Transverse colon (tissue), 4 donors: ENCODE data around the gene EIF5AL1. TPM values are rescaled to one million over a fixed set of nuclear protein-coding genes. Genes with fewer than 3 reads are reported as not detected.

Experiments used
- DNase-seq: peaks from one replicate; pipeline ENCODE4 v3.0.0-alpha.2; 2019
- H3K27ac ChIP-seq, 4 donors: fragments of 200-600 bp; sonication (generic); 2 replicates each; pipeline ENCODE4 v1.5.1; 2016 to 2018; ENCODE audit warnings: inconsistent platforms in 4 of 4
- H3K27me3 ChIP-seq: fragments of 200-600 bp; sonication (generic); 2 replicates; pipeline ENCODE4 v1.5.1; 2017; ENCODE audit warnings: inconsistent platforms
- H3K36me3 ChIP-seq, 4 donors: fragments of 200-600 bp; sonication (generic); 2 replicates each; pipeline ENCODE4 v1.5.1; 2017 to 2019; ENCODE audit warnings: inconsistent platforms in 4 of 4
- H3K4me1 ChIP-seq, 4 donors: fragments of 200-600 bp; sonication (generic); 2 replicates each; pipeline ENCODE4 v1.5.1; 2017 to 2020; ENCODE audit warnings: inconsistent platforms in 4 of 4
- H3K4me3 ChIP-seq, 4 donors: fragments of 200-600 bp; sonication (generic); 1 replicate in 1 of 4; 2 replicates in 3 of 4; pipeline versions ENCODE4 v1.5.1 to v1.6.1; 2017 to 2019; ENCODE audit warnings: inconsistent platforms in 4 of 4
- H3K9me3 ChIP-seq, 2 donors: fragments of 200-600 bp; sonication (generic); 2 replicates each; pipeline ENCODE4 v1.5.1; 2017 to 2019; ENCODE audit warnings: inconsistent platforms in 2 of 2
- EP300 ChIP-seq: sonication (generic); formaldehyde crosslinking; IDR thresholded peaks from one replicate; pipeline ENCODE4 v1.6.1; 2017; ENCODE audit warnings: antibody characterized with exemption, low read depth
- POLR2A ChIP-seq: fragments of 450-650 bp; IDR thresholded peaks from one replicate; pipeline ENCODE4 v1.6.1; 2016; ENCODE audit warnings: antibody characterized with exemption, mild to moderate bottlenecking, moderate library complexity
- POLR2AphosphoS5 ChIP-seq, 3 donors: sonication (generic); formaldehyde crosslinking; IDR thresholded peaks; one replicate each; pipeline ENCODE4 v1.6.1; 2016; ENCODE audit warnings: antibody characterized with exemption in 3 of 3
- WGBS, 2 donors: methylation state at CpG; one replicate each; pipeline ENCODE4 v1.1.5; 2018; ENCODE audit warnings: low coverage in 1 of 2; 5-methylcytosine and 5-hydroxymethylcytosine counted together
- in situ Hi-C, 4 donors: fragments of 200-750 bp; cut with MboI; loops; one replicate each; pipeline versions ENCODE4 v1.15.0 to v1.15.1; 2017; ENCODE audit warnings: low sequenced_read_pairs in 3 of 4, low pct_ligation_motif_present in 1 of 4, low pct_unique_long_range_greater_than_20kb in 1 of 4
- intact Hi-C: fragments of 100-400 bp; cut with DNase I; formaldehyde crosslinking; loops from one replicate; pipeline ENCODE4 v1.15.1; 2023; ENCODE audit warnings: low total_unique reads
- small RNA-seq, 4 donors: library from RNA; depleted of rRNA; stranded (forward); fragments of <200 nt; gene quantifications; one replicate each; pipeline ENCODE3, GENCODE V24; 2016
- total RNA-seq, 4 donors: library from RNA; depleted of rRNA; stranded (reverse); fragments of >200 nt; gene quantifications; one replicate each; pipeline ENCODE4 v1.1.0, GENCODE V29; 2016
- TF ChIP-seq, protein P1 (sequence below), 5 experiments: fragments of 200-600 bp in 3 of 5; fragments of 450-650 bp in 2 of 5; sonication (generic) in 3 of 5; IDR thresholded peaks; 1 replicate in 2 of 5; 2 replicates in 3 of 5; pipeline ENCODE4 v1.5.1; 2016 to 2017; ENCODE audit warnings: antibody characterized with exemption in 5 of 5, inconsistent platforms in 3 of 5, mild to moderate bottlenecking in 2 of 5, moderate library complexity in 1 of 5

EIF5AL1 gene
- total RNA-seq, 4 donors from 2014 or later: 0.16 to 0.27 TPM; not detected in 2

DNA sequence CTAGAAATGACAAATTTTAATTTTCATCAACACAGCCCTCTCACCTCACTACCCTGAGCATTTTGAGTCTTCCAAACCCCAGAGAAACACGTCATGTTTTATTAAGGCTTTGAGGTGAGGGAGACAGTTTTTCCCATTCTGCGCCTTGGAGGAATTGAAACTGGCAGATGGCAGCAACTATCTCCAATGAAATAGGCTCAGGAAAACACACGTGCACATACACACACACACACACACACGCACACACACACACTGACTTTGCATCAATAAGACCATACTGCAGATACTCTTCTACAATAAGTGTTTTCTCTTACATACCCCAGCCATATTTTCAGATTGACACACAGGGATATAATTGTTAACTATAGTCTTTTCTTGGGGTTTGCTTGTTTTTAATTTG lies 51.1 kb downstream of the EIF5AL1 start:
- intact Hi-C loops (no loop called here), in situ Hi-C loops (loop anchor here in 3 of 4 donors (25.0 kb wide), 2 partner anchors 374 to 699 kb away; partner anchors contain the start of gene SFTPD (in 3 of the 3))
- Histone ChIP-seq H3K27me3 (peaks cover 7% of the 10 kb centered on the region), H3K36me3 (no peaks in the 10 kb centered on the region), H3K4me3 (no peak overlapping the region), H3K27ac (no peak overlapping the region), H3K4me1 (peaks cover 0 to 18% (median 8%) of the 10 kb centered on the region in 4 donors), H3K9me3 (no peaks in the 10 kb centered on the region)
- no peak for TF ChIP-seq POLR2A
- no peak for TF ChIP-seq EP300
- no peak for TF ChIP-seq POLR2AphosphoS5 (IDR thresholded peaks at IDR 0.05)
- TF ChIP-seq, protein P1, sequence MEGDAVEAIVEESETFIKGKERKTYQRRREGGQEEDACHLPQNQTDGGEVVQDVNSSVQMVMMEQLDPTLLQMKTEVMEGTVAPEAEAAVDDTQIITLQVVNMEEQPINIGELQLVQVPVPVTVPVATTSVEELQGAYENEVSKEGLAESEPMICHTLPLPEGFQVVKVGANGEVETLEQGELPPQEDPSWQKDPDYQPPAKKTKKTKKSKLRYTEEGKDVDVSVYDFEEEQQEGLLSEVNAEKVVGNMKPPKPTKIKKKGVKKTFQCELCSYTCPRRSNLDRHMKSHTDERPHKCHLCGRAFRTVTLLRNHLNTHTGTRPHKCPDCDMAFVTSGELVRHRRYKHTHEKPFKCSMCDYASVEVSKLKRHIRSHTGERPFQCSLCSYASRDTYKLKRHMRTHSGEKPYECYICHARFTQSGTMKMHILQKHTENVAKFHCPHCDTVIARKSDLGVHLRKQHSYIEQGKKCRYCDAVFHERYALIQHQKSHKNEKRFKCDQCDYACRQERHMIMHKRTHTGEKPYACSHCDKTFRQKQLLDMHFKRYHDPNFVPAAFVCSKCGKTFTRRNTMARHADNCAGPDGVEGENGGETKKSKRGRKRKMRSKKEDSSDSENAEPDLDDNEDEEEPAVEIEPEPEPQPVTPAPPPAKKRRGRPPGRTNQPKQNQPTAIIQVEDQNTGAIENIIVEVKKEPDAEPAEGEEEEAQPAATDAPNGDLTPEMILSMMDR (IDR thresholded peaks at IDR 0.05): no peak
- WGBS, 2 donors: 53 to 86% methylated on average over 2 to 4 of the region's 4 CpGs
- DNase-seq: no peak

Small RNA genes within 50 kb of the gene (small RNA-seq; reads per million reads assigned to genes)
- gene BX248123.2 (0 reads per million in 4 donors), gene RPS12P18 (0 reads per million in 4 donors)

Other genes starting within 250 kb of the EIF5AL1 start
- 100 to 1,000 TPM in 1 of 4 donors, 10 to 100 TPM in 3; 37.2 to 149 (median 51.6) TPM for gene PPIF, start 165.1 kb upstream of the EIF5AL1 start, total RNA-seq
- 10 to 100 TPM; 15.6 to 41.1 (median 22.5) TPM for gene ZCCHC24, start 66.9 kb upstream of the EIF5AL1 start, total RNA-seq
- gene SFTPA2, start 47.9 kb downstream of the EIF5AL1 start, total RNA-seq: 1 to 10 TPM in 3 of 4 donors, under 1 TPM in 1; 0.32 to 4.9 (median 2.5) TPM
- not detected for gene SFTPA1, start 98.4 kb downstream of the EIF5AL1 start, total RNA-seq
- gene NUTM2B, start 190.7 kb downstream of the EIF5AL1 start, total RNA-seq: 1 to 10 TPM in 2 of 4 donors, under 1 TPM in 1, not detected in 1; 0.79 to 6.8 (median 1.6) TPM